GM21390 (cell line): ENCODE results near the gene RC3H2.
A peak's percentile ranks its signal among the peaks of the same experiment; 100 is the strongest.

Source experiments
- ATAC-seq: cut with Tn5 transposase; IDR thresholded peaks from one replicate; pipeline ENCODE4 v1.9.1; 2021; ENCODE audit not compliant: unreplicated experiment

RC3H2 gene

DNA sequence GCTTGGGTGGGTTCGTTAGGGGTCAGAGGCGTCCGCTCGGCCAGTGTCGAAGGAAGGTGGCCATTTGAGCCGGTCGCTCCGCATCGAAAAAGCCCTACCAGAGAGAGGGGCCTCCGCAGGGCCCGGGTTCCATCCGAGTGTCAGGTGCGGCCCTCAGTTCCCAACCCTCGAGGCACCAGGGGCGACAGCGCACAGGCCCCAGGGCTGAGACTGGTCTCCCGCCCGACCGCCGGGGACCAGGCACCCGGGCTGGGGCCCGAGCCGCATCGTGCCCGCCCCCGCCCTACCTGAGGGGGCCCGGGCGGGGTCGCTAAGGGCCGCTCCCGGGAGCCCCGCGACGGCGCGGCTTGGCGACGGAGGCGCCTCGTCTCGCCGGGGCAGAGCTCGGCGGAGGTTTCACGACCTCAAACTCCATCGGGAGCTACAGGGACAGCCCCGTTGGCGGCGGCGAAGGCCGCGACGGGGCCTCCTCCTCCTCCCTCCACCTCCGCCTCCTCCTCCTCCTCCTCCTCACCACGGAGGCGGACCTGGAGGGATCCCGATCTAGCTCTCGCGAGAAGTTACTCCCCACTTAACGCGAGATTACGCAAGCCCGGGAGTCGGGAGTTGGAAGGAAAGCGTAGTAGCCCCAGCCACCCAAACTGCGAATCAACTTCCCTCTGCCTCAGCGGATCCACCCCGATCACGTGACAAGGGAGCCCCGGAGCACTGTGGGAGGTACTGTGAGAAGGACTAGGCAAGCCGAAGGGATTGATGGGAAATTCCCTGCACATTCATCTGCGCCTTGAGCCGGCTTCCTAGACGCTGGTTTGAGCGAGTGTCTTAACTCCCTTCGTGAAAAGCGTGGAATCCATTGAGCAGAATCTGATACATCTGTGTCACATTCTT, at the start of gene RC3H2:
TSS of gene RC3H2 (minus strand) at position 537 of the 888 bp plus-strand sequence. CDS start 7,850 bp downstream, outside the sequence.
- peak; percentile 73 for ATAC-seq

GRCh38 chr9:122954253-122954691, 49.1 kb upstream of the RC3H2 start:
- ATAC-seq: no peak

DNA sequence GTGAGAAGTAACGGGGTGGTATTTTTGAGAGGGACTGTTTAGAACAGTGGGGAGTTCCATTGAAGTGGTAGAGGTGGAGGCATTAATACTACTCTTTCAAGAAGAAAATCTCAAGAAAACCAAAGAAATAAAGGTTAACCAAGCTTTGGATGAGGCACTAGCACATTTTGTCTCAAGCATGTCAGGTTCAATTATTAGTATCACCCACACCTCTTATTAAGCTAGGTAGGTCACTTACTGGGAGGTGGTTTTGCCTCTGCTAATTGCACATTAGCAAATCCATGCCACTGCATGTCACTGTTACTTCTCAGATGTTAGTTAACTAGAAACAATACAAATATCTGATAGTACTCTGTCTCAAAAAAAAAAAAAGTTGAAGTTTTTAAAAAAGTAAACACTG, 45.9 kb upstream of the RC3H2 start:
- ATAC-seq: no peak

DNA sequence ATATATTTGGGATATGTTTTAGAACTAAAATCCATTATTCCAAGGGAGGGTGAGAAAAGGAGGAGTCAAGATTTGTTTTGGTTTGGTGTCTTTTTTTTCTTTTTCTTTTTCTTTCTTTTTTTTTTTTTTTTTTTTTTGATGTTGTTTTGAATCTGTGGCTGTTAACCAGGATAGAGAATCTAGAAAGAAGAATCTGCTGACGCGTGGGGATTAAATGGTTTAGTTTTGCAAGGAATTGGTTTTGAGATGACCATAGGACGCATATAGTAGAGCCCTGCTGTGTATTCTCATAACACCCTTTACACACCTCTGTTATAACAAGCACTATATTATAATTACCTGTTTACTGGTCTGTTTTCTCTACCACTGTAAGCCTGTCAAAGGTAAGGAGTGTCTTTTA, 45.1 kb upstream of the RC3H2 start:
- ATAC-seq: no peak

GRCh38 chr9:122949696-122950095, 44.5 kb upstream of the RC3H2 start:
- no peak for ATAC-seq

DNA sequence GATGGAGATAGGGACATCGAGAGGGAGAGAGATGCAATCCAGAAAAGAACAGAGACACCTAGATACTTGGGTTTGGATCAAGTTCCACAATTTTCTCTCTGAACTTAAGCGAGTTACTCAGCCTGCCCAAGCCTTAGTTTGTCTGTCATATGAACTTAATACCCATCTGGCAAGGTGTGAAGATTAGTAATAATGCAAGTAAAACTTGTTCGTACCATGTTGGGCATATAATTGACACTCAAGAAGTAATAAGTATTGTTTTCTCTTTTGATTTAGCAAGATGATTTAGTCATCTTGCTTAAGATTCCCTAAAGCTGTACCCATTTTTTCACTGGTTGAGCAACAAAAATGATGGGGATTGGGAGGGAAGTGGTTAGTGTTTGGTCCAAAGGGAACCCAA, 43.2 kb upstream of the RC3H2 start:
- ATAC-seq: no peak

DNA sequence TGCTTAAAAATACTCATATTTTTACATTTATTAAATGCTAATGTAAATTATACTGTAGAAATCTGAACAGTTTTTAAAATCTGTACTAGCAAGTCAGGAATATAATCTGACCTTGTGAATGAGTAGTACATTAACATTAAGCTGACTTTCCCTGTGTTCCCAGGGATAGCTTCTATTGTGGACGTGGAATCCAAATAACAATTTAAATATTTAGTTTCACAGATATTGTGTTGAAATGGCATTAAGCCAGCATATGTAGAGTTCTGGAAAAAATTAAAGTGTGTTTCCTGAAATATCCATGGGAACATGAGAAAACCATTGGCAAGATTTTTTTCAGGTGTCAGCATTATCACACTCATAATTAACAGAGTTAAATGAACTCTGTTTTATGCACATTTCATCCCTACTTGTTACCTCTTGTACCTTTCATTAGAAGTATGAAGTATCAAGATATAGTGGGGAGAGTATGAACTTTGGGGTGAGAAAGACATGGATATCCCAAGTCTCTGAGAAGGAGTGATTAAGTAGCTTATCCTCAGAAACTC, 41.4 kb upstream of the RC3H2 start:
- ATAC-seq: no peak

DNA sequence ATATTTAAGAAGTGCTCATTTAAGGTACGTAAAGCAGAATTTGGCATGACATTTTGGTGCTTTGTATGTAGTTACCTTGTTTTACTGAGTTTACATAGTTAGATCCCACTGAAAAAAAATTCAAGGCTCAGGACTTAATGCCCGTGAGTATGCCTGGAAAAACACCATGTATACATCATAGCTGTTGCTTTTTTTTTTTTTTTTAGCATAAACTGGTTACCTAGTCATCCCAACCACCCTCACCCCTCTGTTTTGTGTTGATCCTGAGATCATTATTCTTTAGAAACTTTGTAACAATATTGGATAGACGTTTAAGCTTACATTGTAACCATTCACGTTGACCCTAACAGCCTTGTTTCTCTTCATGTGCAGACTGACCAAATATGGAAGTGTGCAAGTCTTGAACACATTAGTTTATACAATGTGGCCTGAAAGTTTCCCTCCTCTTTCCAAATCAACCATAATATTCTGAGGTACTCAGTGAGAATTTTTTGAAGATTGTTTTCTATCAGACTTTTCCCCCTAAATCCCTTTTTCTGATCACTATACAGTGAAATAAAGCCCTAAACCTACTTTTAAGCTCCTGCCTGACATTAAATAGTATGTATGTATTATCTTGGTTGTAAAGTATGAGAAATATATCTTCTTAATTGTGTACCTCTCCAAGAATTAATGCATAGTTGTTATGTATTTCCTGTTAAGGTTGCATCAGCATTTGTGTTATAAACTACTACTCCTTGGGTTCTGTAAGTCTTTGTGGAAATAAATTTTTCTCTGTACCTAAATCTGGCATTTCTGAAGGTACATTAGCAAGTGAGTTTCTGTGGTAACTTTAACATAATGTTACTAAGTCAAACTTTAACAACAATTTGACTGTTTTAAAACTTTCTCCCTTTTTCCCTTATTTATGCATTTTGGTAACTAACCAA, 40.1 kb upstream of the RC3H2 start:
- no peak for ATAC-seq

DNA sequence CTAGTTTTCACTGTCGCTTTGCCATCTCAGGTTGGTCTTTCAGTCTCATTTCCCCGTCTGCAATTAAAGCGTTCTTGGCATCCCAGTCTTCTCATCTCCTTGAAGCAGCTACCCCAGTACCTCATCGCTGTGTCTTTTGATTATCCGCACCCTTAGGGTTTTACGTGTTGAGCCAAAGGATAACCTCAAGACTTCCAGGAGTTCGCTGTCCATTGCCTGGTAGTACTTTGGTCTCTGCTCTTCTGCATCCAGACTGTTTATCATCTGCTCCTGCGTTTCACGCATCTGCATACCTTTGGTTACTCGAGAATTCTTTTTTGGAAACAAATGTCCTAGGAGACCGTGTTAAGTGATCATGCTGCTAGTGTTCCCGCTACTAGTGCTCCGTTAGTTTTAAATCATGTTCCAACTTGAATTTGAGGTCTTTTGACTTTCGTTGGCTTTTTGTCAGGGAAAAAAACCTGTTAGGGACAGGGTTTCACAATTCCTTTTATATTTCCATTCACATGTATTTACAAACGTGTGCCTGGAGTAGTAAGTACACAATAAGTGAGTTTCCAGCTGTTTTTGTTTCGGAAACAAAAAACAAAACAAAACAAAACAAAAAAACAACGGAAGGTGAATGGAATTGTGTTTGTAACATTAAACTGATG, 36.5 kb upstream of the RC3H2 start:
- ATAC-seq: no peak

DNA sequence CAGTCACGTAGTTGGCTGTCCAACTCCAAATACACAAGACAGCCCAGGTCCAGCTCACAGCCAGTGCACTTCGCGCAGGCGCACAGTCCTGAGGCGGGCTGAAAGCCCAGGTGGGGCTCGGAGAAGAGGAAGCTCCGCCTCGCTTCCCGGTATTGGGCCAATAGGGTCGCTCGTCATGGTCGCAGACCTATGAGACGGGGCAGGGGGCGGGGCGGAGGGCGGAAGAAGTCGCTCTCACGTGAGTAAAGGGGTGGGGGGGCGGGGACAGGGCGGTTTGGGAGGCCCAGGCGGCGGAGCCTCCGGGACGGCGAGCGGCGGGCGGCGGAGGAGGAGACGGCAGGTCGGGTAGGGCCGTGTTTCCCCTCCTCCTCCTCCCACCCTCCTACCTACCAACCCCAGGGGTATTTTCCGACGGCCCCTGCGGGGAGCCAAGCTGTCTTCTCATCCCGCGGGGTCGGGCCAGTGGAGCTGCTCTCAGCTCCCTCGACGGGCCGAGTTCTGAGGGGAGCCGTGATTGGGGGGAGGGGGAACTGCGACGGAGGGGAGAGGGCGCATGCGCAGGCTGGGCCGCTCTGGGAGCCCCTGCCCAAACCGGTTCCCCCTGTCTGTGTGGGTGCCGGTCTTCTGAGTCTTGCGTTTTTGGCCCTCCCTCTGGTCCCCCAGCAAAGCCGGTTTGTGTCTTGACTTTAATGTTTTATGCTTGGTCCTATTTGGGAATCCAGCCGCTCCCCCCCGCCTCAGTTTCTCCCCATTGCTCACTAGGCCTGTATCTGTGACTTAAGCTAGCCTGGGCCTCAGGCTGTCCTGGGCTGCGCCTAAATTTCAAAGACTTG, 35.8 kb upstream of the RC3H2 start, which contains the start of gene RABGAP1:
TSS of gene RABGAP1 (plus strand) at position 272 of the 833 bp plus-strand sequence. CDS start 16,040 bp downstream, outside the sequence.
- peak; percentile 99 for ATAC-seq

DNA sequence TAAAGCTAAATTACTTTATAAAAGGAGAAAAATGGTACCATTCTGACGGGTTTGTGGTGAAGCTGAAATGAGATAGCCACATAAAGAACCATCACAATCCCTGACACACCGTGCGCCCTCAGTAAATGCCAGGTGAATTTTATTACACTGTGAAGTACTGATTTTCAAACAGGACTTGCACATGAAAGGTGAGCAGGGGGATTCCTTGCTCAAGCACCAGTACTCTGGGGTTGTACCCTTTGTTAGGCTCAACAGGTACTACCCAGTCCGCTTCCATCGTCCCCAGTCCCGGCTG, 35.2 kb upstream of the RC3H2 start:
- no peak for ATAC-seq

GRCh38 chr9:122939601-122940000, 34.4 kb upstream of the RC3H2 start:
- ATAC-seq: no peak

DNA sequence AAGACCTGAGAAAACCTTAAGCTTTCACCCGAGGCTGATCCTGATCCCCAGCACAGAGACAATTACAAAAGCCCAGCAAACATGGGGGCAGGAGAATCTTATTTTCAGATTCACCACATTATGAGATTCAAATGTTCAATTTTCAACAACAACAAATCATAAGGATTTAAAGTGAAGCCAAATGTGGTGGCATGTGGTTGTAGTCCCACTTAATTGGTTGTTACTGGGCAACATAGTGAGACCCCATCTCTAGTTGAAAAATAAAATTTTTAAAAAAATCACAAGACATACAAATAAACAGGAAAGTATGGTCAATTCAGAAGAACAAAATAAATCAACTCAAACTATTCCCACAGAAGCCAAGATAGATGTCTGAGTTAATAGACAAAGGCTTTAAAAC, 31.7 kb upstream of the RC3H2 start:
- no peak for ATAC-seq

DNA sequence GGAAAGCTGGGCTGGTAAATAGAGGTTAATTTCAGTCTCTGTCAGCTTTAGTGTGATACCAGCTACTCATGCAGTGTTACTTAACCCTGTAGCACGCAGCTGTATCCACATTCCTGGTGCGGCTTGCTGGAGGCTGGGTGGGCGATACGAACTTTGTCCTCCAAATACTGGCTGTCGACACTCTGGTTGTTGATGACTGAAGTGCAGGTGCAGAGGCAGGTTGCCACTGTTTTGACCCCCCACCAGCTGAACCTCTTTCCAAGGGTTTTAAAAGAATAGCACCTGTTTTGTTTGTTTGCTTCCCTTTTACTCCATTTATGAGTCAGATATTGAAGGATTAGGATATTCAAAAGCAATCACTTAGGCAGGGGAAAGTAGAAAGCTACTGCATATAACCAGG, 31.3 kb upstream of the RC3H2 start:
- ATAC-seq: no peak

GRCh38 chr9:122931226-122932121, 26.3 kb upstream of the RC3H2 start, which contains the start of gene ZBTB26:
ZBTB26 (minus strand) TSS chr9:122931512; CDS start chr9:122919934, 11,578 bp downstream.
- ATAC-seq: peak; percentile 96

- ATAC-seq: no peak
Measured at GRCh38 chr9:122930541-122931225, 25.5 kb upstream of the RC3H2 start.

DNA sequence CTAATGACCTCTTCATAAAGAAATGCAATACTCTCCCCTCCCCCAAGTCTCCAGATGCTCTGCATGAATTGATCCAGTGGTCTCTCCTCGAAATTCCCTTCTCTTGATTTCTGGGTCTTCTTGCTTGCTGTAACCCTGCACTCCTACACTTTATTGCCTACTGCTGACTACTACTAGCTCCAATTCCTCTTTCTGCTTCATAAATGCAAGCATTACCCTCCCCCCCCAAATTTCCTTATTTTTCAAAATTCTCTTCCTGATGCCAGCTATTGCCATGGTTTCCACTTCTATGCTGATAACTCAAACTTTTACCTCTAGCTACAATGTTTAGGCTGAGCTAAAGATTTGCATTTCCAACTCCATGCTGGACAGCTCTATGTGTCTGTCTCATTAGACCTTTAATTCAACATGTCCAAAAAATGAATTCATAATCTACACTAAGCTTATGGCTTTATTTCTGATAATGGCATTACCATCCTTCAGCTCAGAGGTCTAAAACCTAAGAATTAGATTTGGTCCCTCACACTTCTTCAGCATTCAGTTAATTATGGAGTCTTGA, 24.7 kb upstream of the RC3H2 start:
- ATAC-seq: no peak

- ATAC-seq: no peak
Measured at GRCh38 chr9:122923947-122924346, 18.8 kb upstream of the RC3H2 start.
